NCI-H1105 treated with DMSO at 0.1 percent for 48 hours (cell line): ENCODE data around the gene SSRP1.
"Not testable (repeated sequence)": the region's sequence is repeated elsewhere in the genome, so short reads cannot be mapped to it uniquely, and the experiment has no call there.

Experiments used
- DNase-seq: peaks from one replicate; lab custom pipeline; 2025; lab: John Stamatoyannopoulos, UW

Gene SSRP1

DNA sequence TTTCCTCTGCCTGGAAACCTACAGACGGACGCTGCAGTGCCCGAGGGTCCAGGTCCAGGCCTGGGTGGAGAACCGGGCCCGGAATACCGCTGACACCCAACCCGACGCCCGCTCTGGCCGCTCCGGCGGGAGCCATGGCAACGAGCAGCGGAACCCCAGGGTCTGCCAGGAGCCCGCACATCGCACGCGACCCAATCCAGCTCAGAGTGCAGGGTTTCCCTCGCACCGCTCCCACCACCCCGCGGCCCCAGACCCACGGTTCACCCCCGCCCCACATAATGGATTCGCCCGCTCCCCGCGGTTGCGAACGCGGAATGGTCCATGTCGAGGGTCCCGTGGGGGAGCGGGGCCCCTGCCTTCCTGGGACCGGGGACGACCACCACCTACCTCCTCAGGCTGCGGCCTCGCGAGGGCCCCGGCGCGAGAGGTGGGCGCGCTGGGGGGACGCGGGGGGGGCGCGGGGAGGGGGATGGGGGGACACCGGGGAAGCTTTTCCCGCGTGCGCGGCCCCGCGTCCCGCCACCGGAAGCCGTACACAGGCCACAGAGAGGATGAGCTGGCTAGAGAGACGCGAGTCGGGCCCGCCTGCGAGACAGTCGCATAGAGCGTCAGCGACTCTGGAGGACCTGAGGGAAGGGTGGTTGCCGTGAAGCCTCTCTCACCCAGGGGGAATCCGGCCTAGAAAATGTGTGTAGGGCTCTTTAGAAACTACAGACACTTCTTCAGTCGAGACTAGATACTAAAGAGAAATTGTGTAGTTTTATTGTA is at the start of gene SSRP1:
Gene SSRP1, minus strand, starts transcription at position 550 of the 768 bp plus-strand sequence. CDS start 771 bp downstream, outside the sequence.
- peak; percentile 87 for DNase-seq

- DNase-seq, result no peak
Measured at GRCh38 chr11:57380975-57381374, 45.3 kb upstream of the SSRP1 start, which contains the start of gene PRG3. Gene PRG3 (minus strand): TSS chr11:57381150. CDS start chr11:57380708, 442 bp downstream.

- DNase-seq, result no peak
Measured at GRCh38 chr11:57379732-57380131, 44.0 kb upstream of the SSRP1 start.

GRCh38 chr11:57378186-57378585 is 42.5 kb upstream of the SSRP1 start:
- DNase-seq, result no peak

GRCh38 chr11:57377107-57377506 is 41.4 kb upstream of the SSRP1 start:
- DNase-seq, result no peak

GRCh38 chr11:57376095-57377090 is 40.7 kb upstream of the SSRP1 start:
- no peak for DNase-seq

DNA sequence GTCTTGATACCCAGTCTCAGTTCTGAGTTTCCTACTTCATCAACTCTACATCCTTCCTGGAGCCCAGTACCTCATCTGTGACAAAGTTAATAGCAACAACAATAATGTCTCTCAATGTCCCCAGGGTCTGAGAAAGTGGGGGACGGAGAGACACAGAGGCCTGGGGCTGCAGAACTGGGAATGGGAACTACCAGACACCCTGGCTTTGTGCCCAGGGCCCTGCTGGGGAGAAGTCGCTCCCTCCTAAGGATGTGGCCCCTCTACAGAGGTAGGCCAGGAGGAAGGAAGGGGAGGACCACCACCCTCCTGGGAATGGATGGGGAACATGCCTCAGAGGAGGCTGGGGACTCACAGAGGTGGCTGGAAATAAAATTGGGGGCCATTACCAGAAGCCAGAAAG is 39.8 kb upstream of the SSRP1 start:
- no peak for DNase-seq

DNA sequence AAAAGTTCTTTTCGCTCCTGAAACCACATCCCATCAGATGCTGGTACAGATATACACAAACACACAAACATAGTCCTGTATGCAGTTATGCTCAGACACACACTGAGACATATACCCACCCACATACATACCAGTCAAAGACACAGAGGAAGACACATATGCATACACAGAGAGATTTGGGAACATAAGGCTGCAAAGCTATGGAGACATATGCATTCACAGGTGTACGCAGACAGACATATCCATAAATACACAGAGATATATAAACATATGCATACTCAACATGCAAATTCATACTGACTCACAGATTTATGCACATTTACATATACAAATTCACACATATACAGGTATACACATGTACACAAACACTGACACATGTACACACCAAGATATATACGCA is 39.3 kb upstream of the SSRP1 start:
- DNase-seq, result no peak

- no peak for DNase-seq
Measured at GRCh38 chr11:57373146-57373545, 37.5 kb upstream of the SSRP1 start.

DNA sequence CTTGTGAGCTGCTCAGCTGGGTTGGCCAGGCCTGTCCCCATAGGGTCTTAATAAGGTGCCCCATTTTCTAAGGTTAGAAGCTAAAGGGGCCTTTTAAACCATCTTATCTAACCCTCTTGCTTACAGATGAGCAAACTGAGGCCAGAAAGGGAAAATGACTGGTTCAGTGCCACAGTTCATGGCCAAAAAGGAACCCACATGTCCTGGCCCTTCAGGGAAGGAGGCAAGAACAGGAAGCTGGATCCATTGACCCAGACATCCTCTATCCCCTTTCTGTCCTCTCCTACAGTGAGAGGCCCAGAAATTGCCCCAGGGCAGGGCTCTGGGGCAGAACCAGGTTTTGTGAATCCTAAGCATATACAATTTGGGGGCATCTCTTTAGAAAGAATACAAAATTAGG is 35.2 kb upstream of the SSRP1 start:
- DNase-seq, result no peak

- no peak for DNase-seq
Measured at GRCh38 chr11:57370251-57370650, 34.6 kb upstream of the SSRP1 start.

GRCh38 chr11:57368845-57369232 is 33.1 kb upstream of the SSRP1 start:
- no peak for DNase-seq

DNA sequence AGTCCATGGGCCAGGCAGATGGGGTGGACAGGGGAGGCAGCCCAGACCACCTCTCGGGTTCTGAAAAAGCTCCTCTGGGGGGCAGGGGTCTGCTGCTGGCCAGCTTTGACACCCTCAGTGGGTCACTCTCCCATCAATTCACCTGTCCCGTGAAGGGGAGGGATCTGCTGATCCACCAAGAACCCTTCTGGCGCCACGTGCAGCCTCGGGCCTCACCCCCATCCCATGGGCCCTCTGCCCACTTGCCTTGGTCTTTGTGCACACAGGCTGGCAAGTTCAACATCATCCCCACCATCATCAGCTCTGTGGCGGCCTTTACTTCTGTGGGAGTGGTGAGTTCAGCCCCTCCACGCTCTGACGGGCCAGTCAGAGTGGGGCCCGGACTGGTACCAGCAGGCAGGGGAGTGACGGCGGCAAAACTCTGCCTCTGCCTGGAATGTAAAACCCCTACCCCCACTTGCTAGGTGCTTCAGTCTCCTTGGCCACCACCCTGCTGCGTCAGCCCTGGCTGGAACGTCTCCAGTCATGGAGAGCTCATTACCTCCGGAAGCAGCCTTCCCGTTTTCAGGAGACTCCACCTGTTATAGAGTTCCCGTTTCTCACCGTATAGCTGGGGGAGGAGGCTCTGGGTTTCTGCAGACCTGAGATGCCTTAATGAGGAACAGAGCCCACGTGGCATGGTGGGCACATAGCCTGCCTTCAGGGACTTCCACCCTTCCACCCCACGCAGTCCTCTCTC is 32.6 kb upstream of the SSRP1 start:
- DNase-seq, result peak; percentile 5

DNA sequence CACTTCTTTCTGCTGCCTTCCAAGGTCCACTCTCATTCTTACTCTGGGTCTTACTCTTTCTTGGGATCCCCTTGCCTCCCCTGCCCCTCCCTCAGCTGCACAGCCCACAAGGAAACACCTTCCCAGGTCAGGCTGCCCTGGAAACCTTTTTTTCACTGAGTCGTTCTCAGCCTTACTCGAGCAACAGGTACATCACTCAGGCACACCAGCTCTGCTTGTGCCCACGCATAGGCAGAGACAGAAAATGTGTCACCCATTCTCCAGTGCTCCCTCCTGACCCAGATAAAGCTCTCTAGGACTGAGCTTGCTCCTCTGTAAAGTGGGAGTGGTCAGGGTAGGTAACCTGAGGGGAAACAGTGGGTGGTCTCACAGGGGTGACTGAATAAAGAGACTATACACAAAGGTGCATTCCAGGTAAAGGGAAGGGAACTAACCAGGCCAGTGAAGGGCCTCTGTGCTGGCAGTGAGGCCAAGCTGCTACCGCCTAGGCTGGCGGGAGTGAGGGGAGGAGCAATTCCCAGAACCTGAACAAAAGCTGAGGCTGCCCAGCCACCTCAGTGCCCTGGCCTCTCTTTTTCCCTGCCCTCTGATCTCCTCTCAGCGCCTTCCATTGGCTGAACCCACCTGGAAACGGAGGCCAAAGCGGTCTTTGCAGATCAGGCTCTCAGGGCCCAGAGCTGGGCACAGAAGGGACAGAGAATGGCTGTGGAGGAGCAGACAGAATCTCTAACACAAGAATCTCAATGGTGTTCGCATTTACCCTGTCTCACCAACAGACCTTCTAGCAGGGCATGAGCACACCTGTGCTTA is 29.4 kb upstream of the SSRP1 start:
- no peak for DNase-seq

GRCh38 chr11:57363131-57364080 is 27.7 kb upstream of the SSRP1 start:
- no peak for DNase-seq

GRCh38 chr11:57361926-57362325 is 26.2 kb upstream of the SSRP1 start:
- DNase-seq, result no peak

DNA sequence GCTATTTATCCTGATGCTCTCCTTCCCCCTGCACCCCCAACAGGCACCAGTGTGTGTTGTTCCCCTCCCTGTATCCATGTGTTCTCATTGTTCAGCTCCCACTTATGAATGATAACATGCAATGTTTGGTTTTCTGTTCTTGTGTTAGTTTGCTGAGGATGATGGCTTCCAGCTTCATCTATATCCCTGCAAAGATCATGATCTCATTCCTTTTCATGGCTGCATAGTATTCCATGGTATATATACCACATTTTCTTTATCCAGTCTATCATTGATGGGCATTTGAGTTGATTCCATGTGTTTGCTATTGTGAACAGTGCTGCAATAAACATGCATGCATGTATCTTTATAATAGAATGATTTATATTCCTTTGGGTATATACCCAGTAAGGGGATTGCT is 25.7 kb upstream of the SSRP1 start:
- not testable (repeated sequence) for DNase-seq

DNA sequence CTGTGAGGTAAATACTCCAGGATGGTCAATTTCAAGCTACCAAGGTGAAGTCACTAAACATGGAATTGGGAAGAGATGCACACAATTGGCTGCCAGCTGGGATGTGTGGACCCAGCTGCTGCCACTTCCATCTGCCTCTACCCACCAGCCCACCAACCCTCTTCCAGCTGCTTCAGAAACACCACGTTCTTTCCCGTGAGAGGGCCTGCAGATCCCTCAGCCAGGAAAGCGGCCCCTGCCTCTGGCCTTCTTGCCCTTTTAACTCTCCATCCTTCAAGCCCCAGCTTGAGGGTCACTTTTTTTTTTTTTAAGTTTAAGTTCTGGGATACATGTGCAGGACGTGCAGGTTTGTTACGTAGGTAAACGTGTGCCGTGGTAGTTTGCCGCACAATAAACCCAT is 25.3 kb upstream of the SSRP1 start:
- no peak for DNase-seq

DNA sequence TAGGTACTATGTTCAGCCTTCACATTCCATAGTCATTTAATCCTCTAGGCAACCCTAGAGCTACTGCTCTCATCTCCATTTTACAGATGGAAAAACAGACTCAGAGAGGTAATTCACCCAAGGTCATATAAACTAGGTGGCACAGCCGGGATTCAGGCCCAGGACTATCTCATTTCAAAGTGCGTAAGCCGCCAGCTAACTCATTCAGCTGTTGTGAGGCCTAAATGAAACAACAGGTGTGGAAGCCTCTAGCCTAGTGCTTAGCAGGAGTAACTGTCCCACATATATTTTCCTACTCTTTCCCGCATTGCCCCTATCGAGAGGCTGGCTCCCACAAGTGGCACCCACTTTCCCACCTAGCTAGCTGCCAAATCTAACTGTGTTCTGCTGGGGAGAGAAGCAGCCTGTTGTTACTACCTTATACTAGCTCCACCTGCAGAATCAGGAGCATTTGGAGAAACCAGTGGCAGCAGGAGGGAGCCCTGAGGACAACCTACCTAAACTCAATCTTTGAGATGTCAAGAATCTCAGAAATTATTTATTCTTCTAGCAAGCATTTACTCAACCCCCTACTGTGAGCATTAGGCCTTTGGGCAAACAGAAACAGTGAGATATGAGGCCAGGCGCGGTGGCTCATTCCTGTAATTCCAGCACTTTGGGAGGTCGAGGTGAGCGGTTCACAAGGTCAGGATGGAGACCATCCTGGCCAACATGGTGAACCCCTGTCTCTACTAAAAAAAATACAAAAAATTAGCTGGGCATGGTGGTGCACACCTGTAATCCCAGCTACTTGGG is 24.4 kb upstream of the SSRP1 start:
- DNase-seq, result no peak
